DMS 273 (cell line): ENCODE measurements around the gene DAPK3.
"Not testable (repeated sequence)": the region's sequence is repeated elsewhere in the genome, so short reads cannot be mapped to it uniquely, and the experiment has no call there.

Experiments
- DNase-seq: peaks from one replicate; lab custom pipeline; 2025; ENCODE audit not compliant: unreplicated experiment; lab: John Stamatoyannopoulos, UW

DAPK3 gene

GRCh38 chr19:4005436-4005835, 34.5 kb upstream of the DAPK3 start:
- not testable (repeated sequence) for DNase-seq

- DNase-seq: not testable (repeated sequence)
Observed at GRCh38 chr19:4000798-4001197, 29.9 kb upstream of the DAPK3 start.

GRCh38 chr19:3998667-3999412, 27.9 kb upstream of the DAPK3 start:
- not testable (repeated sequence) for DNase-seq

GRCh38 chr19:3995607-3996006, 24.7 kb upstream of the DAPK3 start:
- no peak for DNase-seq

GRCh38 chr19:3990815-3991117, 19.9 kb upstream of the DAPK3 start:
- no peak for DNase-seq

GRCh38 chr19:3987619-3988371, 16.9 kb upstream of the DAPK3 start:
- peak; percentile 95 for DNase-seq

GRCh38 chr19:3986260-3987041, 15.6 kb upstream of the DAPK3 start:
- peak; percentile 93 for DNase-seq

GRCh38 chr19:3985643-3986259, 14.9 kb upstream of the DAPK3 start:
- no peak for DNase-seq

GRCh38 chr19:3984908-3985642, 14.2 kb upstream of the DAPK3 start, which contains the start of gene EEF2:
EEF2 (minus strand) TSS chr19:3985463; CDS start chr19:3985380, 83 bp downstream.
- DNase-seq: peak; percentile 96

GRCh38 chr19:3984584-3984907, 13.6 kb upstream of the DAPK3 start:
- no peak for DNase-seq

GRCh38 chr19:3983936-3984583, 13.2 kb upstream of the DAPK3 start:
- peak; percentile 59 for DNase-seq

- DNase-seq: no peak
Observed at GRCh38 chr19:3983542-3983914, 12.6 kb upstream of the DAPK3 start.

- peak; percentile 40 for DNase-seq
Observed at GRCh38 chr19:3982701-3983541, 12.0 kb upstream of the DAPK3 start.

- DNase-seq: no peak
Observed at GRCh38 chr19:3981736-3982681, 11.1 kb upstream of the DAPK3 start.

GRCh38 chr19:3981373-3981735, 10.5 kb upstream of the DAPK3 start:
- no peak for DNase-seq

- DNase-seq: no peak
Observed at GRCh38 chr19:3980353-3981251, 9.7 kb upstream of the DAPK3 start.

- DNase-seq: no peak
Observed at GRCh38 chr19:3979674-3980352, 8.9 kb upstream of the DAPK3 start.
